T-helper 1 cell treated with Interleukin-12 subunit alpha and Interleukin-12 subunit beta and Interleukin-4 antibody, amounts not matched to agents 30 ng/mL and 1 ng/mL, for 36 hours (primary cell): Measurements from ENCODE around the gene BDP1. TPM values are rescaled to one million over a fixed set of nuclear protein-coding genes. Genes with fewer than 3 reads are reported as not detected.
"Not testable (repeated sequence)": the region's sequence is repeated elsewhere in the genome, so short reads cannot be mapped to it uniquely, and the experiment has no call there.

ENCODE experiments used
- intact Hi-C: fragments of 100-400 bp; cut with micrococcal nuclease; formaldehyde crosslinking; loops from one replicate; pipeline ENCODE4 v1.15.1; 2024
- total RNA-seq: library from RNA; stranded (reverse); gene quantifications from 2 replicates; pipeline ENCODE4 v1.2.3, GENCODE V29; 2022

The BDP1 gene
- total RNA-seq, 1 donor from 2014 or later = 35.2 TPM

- intact Hi-C loops = no loop called here
Observed at GRCh38 chr5:71563161-71563560, 107.7 kb downstream of the BDP1 start.

GRCh38 chr5:71564895-71565294, 109.4 kb downstream of the BDP1 start:
- intact Hi-C loops = loop anchor here (1.0 to 2.0 kb wide), 2 partner anchors 21 to 36 kb away; no protein-coding TSS in a partner anchor

GRCh38 chr5:71569748-71570509, 114.5 kb downstream of the BDP1 start:
- intact Hi-C loops = no loop called here

GRCh38 chr5:71571811-71572210, 116.4 kb downstream of the BDP1 start:
- intact Hi-C loops = not testable (repeated sequence)

- intact Hi-C loops = no loop called here
Observed at GRCh38 chr5:71573591-71573990, 118.1 kb downstream of the BDP1 start.

- intact Hi-C loops = not testable (repeated sequence)
Observed at GRCh38 chr5:71575588-71575987, 120.1 kb downstream of the BDP1 start.

- intact Hi-C loops = no loop called here
Observed at GRCh38 chr5:71576241-71576640, 120.8 kb downstream of the BDP1 start.

- intact Hi-C loops = not testable (repeated sequence)
Observed at GRCh38 chr5:71577839-71578238, 122.4 kb downstream of the BDP1 start.

- intact Hi-C loops = no loop called here
Observed at GRCh38 chr5:71582945-71583584, 127.6 kb downstream of the BDP1 start.

- intact Hi-C loops = loop anchor here (1.0 to 2.0 kb wide), 2 partner anchors 22 to 53 kb away; no protein-coding TSS in a partner anchor
Observed at GRCh38 chr5:71586052-71586940, 130.8 kb downstream of the BDP1 start.

GRCh38 chr5:71586941-71587765, 131.7 kb downstream of the BDP1 start, which contains the start of gene MCCC2:
Gene MCCC2 (plus strand): TSS chr5:71587340. CDS start chr5:71587426, 86 bp downstream.
- intact Hi-C loops = loop anchor here (1.0 to 2.0 kb wide), 6 partner anchors 14 to 733 kb away; partner anchors contain the start of genes BDP1, MRPS27 and PTCD2

GRCh38 chr5:71587766-71588532, 132.5 kb downstream of the BDP1 start:
- intact Hi-C loops = loop anchor here (1.0 to 2.0 kb wide), 5 partner anchors 13 to 732 kb away; partner anchors contain the start of genes BDP1, MRPS27 and PTCD2

- intact Hi-C loops = no loop called here
Observed at GRCh38 chr5:71588533-71588885, 133.1 kb downstream of the BDP1 start.

- intact Hi-C loops = no loop called here
Observed at GRCh38 chr5:71589903-71590302, 134.5 kb downstream of the BDP1 start.

GRCh38 chr5:71591100-71591499, 135.6 kb downstream of the BDP1 start:
- intact Hi-C loops = no loop called here

GRCh38 chr5:71596169-71596568, 140.7 kb downstream of the BDP1 start:
- intact Hi-C loops = no loop called here

- intact Hi-C loops = no loop called here
Observed at GRCh38 chr5:71597001-71597400, 141.6 kb downstream of the BDP1 start.

- intact Hi-C loops = loop anchor here (1.0 to 10.0 kb wide), 11 partner anchors 13 to 1897 kb away; partner anchors contain the start of genes BDP1, BTF3, MCCC2 and MRPS27
Observed at GRCh38 chr5:71600783-71601182, 145.3 kb downstream of the BDP1 start.

GRCh38 chr5:71601222-71602026, 146.0 kb downstream of the BDP1 start:
- intact Hi-C loops = loop anchor here (1.0 to 10.0 kb wide), 11 partner anchors 14 to 1896 kb away; partner anchors contain the start of genes BDP1, BTF3, MCCC2 and MRPS27
